ENCODE data around the gene DNAJC3.

DNA sequence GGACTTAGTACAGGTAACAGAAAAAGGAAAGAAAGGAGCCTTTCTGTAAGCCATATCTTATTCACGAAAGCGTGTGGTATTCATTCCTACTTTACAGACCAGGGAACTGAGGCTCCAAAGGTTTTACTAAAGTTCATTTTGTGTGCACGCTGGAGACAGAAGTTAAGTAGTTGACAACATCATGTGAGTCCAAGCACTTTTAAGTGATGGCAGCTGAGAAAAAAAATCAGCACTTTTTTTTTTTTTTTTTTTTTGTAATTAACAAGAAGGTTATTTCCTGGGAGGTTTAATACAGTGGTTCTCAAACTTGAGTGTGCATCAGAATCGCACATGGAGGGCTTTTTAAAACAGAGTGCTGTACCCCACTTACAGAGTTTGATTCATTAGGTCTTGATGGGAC, 2.0 kb downstream of the DNAJC3 start:
- TF ChIP-seq, protein P1, sequence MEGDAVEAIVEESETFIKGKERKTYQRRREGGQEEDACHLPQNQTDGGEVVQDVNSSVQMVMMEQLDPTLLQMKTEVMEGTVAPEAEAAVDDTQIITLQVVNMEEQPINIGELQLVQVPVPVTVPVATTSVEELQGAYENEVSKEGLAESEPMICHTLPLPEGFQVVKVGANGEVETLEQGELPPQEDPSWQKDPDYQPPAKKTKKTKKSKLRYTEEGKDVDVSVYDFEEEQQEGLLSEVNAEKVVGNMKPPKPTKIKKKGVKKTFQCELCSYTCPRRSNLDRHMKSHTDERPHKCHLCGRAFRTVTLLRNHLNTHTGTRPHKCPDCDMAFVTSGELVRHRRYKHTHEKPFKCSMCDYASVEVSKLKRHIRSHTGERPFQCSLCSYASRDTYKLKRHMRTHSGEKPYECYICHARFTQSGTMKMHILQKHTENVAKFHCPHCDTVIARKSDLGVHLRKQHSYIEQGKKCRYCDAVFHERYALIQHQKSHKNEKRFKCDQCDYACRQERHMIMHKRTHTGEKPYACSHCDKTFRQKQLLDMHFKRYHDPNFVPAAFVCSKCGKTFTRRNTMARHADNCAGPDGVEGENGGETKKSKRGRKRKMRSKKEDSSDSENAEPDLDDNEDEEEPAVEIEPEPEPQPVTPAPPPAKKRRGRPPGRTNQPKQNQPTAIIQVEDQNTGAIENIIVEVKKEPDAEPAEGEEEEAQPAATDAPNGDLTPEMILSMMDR (IDR thresholded peaks at IDR 0.05) = no peak
- TF ChIP-seq POLR2A (IDR thresholded peaks at IDR 0.05) = no peak
- TF ChIP-seq POLR2AphosphoS5 (IDR thresholded peaks at IDR 0.05) = no peak
